Left renal cortex interstitium (tissue), 4 donors: Measurements from ENCODE around the gene PAX3. TPM values are rescaled to one million over a fixed set of nuclear protein-coding genes. Genes with fewer than 3 reads are reported as not detected.

Experiments used
- DNase-seq, 4 donors: peaks; one replicate each; pipeline ENCODE4 v3.0.0-alpha.2; 2013; ENCODE audit warnings: low read depth in 4 of 4, low spot score in 2 of 4, missing footprints in 1 of 4
- polyA plus RNA-seq, 4 donors: library from polyadenylated mRNA; unstranded; fragments of 120-200 nt; gene quantifications; one replicate each; pipeline ENCODE4 v1.2.1, GENCODE V29; 2013; ENCODE audit not compliant: insufficient read length in 4 of 4

The PAX3 gene
- polyA plus RNA-seq, 4 donors = 0.14 to 0.31 TPM; not detected in 2

DNA sequence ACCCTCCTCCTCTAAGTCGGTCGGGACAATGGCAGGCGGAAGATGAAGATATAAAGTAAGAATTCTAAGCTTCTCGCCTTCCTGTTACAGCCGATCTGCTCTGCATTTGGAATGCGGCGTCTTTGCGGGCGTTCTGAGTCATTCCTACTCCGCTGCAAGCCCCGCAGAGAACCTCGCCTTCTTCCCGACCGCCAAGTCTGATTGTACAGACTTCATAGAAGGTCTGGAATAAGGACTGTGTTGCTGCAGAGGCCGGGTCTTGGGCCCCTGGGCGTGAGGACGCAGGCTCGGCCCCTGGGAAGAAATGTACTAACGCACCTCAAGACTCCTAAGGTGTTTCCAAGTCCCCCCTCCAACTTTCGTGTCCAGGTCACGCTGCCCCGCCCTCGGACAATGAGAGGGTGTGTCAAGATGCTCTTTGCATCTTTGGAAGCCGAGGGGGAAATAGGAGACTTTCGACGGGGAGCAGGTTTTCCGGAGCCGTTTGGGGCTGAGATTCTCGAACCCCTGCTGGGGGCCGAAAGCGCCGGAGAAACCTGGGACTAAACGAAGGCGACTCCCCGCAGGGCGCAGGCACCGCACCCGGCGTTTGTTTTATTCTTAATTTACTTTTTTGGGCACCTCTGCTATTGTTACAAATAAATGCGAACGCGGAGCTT, 12.7 kb upstream of the PAX3 start:
- DNase-seq = no peak

DNA sequence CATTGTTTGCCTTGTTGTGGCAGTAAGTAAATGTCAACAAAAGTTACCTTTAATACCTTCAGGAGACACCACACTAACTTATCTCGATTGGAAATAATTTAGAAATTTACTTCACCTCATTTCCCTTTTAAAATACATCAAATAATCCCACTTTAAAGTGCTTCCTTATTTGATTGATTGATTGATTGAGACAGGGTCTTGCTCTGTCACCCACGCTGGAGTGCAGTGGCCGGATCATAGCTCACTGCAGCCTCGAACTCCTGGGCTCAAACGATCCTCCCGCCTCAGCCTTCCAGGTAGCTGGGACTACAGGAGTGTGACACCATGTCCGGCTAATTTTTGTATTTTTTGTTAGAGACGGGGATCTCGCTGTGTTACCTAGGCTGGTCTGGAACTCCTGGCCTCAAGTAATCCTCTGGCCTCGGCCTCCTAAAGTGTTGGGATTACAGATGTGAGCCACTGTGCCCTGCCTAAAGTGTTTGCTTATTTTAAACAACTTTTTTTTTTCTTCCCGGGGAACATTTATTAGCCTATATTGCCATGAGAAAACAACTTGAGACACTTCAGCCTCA, 12.0 kb upstream of the PAX3 start:
- DNase-seq = no peak

DNA sequence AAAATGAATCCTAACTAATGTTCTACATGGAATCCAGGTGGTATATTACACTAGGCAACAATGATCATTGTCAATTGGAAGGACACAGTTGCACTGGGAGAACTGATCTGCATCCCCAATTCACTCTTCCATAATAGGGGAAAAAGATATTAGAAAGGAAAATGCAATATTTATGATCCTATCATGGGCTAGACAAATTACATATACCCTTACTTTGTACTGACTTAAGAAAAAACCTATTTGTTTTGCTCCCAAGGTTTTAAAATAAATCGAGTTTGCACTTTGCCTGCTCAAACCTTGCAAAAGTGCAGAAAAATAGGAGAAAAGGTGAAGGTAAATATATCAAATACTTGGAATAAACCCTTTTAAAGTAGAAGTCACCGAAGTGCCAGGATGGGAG, 11.0 kb upstream of the PAX3 start:
- DNase-seq = no peak

DNA sequence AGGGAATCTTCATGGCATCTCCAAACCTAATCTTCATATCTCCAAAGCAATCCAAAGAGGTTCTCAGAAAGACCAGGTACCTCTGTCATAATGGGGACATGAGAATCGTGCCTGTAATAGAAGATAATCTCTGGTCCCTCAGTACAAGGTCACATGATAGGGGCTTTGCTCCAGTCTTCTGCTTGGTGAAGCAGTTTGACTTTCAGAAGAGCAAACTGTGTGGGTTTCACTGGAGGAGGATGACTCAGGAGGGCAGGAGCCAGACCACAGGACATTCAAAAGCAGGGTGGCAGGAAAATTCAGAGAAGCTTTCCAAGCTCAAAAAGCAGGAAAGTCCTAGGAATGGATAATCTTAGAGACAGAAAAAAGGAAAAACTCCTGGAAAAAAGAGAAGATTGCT, 10.6 kb upstream of the PAX3 start:
- no peak for DNase-seq

- no peak for DNase-seq
Measured at GRCh38 chr2:222307978-222308730, 9.4 kb upstream of the PAX3 start.

DNA sequence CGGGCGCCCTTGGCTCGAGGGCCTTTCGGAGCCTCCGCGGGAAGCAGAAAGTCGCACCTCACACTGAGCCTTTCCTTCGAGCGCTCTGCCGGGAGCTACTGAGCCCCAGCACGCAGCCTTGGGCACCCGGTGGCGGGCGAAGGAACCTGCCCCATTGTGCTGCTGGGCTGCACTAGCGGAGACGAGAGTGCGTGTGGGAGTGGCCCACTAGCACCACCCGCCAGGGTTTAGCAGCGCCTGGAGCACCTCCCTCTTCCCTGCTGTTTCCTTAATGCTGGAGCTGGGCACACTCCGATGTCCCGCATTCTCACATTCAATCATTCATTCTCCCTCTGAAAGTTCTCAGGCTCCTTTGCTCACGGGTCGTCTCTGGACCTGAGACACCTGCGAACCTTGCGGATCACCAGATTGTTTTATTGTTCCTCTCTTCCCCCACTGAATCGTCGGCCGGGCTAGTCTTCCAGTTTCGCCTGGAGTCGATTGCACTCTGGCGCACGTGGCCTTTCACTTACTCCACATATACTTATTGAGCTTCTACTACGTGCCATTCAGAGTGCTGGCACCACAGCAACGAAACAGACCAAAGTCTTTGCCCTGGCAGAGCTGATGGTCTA, 8.5 kb upstream of the PAX3 start:
- DNase-seq = no peak

DNA sequence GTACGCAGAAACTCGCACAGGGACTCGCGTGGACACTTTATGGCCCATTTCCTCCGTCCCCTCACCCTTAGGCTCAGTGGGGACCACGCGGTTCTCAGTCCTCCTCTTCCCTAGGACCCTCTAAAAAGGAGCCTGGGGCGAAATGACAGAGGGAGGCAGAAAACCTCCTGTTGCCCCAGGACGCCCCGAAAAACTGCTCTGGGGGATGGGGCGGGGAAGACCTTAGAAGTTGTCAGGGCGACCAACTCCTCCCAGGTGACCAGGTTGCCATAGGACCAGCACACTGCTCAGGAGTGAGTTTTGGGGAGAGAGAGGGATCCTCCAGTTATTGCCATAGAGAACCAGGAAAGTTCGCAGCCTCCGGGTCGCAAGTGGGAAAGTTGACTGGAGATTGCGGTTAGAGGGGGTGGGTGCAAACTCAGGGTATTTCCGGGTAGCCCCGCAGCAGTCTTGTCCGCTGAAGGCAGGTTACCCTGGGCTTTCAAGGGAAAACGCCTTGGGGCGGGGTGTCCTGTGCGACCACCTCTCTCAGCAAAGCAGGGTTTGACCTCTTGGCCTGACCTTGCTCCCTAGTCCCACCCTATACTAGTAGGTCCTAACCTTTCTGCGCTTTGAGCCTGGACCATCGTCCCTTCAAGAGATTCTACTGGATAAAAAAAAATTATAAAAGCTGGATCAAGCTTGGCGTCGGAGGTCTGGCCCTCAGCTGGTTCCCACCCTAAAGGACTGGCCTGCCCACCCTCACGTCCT, 7.8 kb upstream of the PAX3 start:
- no peak for DNase-seq

DNA sequence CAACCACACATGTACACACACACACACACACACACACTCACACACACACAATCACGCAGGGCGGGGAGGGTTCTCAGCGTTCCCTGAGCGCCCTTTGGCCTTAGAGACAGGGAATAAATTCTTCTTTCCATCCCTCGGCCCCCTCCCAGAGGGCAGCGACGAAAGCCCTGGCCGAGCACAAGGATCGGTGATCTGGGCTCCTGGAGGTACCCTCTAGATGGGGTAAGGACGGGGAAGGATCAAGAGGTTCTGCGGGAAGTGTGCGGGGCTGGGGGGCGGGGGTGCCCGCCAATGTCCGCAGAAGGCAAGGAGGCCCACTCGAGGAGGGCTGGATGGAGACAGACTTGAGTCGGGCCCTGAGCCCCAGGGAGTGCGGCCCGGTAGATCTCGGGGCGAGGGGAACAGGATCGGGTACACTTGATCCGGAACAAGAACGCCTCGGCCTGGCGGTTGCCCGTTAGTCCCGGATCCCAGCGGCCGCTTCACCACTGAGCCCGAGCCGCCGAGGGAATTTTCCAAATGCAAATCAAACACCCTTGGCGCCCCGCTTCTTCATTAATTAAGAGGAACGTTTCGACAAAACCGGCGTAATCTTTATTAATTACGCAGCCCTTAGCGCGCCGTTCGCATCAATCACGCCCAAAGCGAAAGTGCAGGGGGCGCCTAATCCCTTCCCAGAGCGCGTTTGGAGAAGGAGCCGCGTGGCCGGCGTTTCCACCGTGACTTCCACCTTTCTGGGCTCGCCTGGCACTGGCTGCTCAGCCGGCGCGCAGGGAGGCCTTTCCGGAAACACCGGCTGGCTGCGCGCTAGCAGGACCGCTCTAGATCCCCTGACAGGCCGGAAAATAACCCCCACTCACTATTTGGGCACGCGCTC, 7.0 kb upstream of the PAX3 start:
- no peak for DNase-seq

DNA sequence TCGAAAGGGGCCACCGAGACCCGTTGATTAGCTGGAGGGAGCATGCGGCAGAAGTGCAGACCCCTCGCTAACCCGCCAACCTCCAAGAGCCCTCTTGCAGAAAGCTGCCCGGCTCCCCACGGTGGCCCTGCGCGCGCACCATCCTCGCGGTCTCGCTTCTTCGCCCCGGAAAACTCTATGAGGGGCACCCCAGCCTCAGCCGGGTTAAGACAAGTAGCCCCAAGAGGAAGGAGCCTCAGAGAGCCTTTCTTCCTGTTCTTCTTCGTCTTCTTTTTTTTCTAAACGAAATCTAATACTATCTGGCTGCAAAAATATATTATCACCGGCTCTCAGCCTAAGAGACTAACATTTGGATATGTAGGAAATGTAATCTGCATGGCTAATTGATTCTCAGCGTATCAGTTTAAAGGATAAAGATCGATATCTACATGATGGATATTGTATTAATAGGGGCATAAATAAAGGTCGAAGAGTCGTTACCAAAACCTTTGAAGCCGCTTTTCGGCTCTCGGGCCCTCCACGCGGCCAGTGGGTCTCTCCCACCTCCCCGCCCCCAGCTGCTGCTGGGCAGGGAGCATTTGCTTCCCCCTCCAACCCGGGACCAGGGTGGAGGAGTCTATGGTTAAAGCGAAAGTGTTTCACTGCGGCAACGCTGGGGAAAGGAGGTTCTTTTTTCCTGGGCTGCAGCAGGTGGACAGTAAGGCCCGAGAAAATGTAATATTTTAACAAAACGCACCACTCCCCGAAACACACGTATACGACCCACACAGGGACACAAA, 6.1 kb upstream of the PAX3 start:
- no peak for DNase-seq

- DNase-seq = no peak
Measured at GRCh38 chr2:222303828-222304736, 5.3 kb upstream of the PAX3 start.

DNA sequence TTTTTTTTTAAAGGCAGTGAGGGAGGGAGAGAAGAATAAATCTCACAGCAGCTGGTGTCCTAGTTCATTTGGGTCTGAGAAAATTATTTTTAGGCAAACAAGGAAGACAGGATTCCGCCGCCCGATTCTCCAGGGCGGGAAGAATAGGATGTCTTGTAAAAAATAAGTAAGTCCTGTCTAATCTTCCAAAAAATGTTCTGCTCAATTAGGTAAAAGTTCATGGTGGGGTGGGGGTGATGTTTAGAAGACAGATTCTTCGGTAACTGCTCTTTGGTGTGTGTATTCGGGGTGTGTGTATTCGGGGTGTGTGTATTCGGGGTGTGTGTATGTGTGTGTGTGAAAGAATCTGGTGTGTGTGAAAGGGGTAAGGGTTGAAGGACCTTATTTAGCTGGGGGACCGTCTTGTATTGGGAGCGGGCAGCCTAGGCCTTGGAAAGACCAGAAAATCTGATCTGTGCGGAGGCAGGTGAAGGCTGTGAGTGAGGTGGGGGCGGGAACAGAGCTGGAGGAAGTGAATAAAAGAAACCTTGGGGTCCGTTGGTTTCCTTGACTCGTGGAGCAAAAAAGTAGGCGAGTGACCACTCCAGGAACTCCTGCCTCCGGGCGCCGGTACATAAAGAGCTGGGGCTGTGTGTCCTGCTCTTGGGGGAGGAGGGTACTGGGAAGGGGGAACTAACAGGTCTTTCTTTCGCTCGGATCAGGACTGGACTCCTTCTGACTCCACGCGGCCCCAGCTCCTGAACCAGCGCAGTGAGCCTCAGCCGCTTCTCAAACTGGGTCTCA, 4.4 kb upstream of the PAX3 start:
- no peak for DNase-seq

DNA sequence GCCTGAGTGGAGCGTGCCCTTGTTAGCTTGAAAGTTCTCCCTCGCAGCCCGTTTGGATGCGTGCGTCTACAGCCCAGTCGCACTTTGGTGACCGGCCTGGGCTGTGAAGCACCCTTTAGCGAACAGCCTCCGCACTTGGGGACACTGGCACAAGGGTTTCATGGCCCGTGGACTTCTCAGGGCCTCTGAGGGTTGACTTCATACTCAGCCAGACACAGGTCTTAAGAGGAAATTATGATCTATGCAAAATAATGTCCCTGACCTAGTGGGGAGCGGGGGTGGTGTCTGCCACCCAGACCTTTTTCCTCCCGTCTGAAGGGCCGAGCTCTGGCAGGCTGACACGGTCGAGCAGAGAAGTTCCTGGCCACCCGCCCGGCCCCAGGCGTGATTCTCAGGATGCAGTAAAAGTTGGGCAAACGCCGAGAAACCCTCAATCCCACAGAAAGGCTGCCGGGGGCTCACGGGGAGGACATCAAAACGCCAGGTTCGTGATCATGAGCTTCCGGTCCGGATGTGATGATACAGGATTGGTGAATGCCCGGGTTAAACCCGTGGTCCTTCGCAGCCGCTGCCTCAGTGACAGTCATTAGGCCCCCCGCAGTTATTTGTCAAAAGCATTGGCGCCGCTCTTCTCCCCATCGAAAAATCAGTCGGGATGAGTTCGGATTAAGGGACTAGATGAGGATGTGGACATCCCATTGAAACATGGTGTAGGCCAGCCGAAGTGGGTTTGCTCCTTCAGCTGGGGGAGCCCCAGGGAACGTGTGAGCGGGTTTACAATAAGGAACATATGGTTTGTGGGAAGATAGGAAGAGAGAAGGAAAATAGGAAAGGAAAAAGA, 3.6 kb upstream of the PAX3 start:
- no peak for DNase-seq

- DNase-seq = no peak
Measured at GRCh38 chr2:222301796-222302118, 3.0 kb upstream of the PAX3 start.

- no peak for DNase-seq
Measured at GRCh38 chr2:222301053-222301795, 2.4 kb upstream of the PAX3 start.

- no peak for DNase-seq
Measured at GRCh38 chr2:222300726-222301052, 1.9 kb upstream of the PAX3 start.
